Measurements from ENCODE around the gene TMEM213. TPM values are rescaled to one million over a fixed set of nuclear protein-coding genes. Genes with fewer than 3 reads are reported as not detected.
A peak's percentile ranks its signal among the peaks of the same experiment; 100 is the strongest.

TMEM213 gene
- total RNA-seq, 2 donors from 2014 or later, result 0.50 TPM; not detected in 1

- H3K36me3 Mint-ChIP-seq (ENCODE audit: low read depth), result no peaks in the 10 kb centered on the region
- no peaks in the 10 kb centered on the region for H3K27me3 Mint-ChIP-seq
- no peak overlapping the region for H3K4me3 Mint-ChIP-seq
- H3K9me3 Mint-ChIP-seq, result no peaks in the 10 kb centered on the region
- H3K4me1 Mint-ChIP-seq, result peaks cover 3% of the 10 kb centered on the region
- no peak overlapping the region for H3K27ac Mint-ChIP-seq
- ATAC-seq (replicated peaks), result peak; percentile 79
Measured at GRCh38 chr7:138813945-138814344, 16.2 kb downstream of the TMEM213 start.

- ATAC-seq (replicated peaks), result no peak
- no peak overlapping the region for H3K27ac Mint-ChIP-seq
Measured at GRCh38 chr7:138814816-138815332, 17.1 kb downstream of the TMEM213 start.

GRCh38 chr7:138816650-138817049 lies 18.9 kb downstream of the TMEM213 start:
- Mint-ChIP-seq H3K9me3 (no peaks in the 10 kb centered on the region), H3K4me3 (no peak overlapping the region), H3K4me1 (peaks cover 3% of the 10 kb centered on the region), H3K27me3 (no peaks in the 10 kb centered on the region), H3K27ac (no peak overlapping the region), H3K36me3 (ENCODE audit: low read depth) (no peaks in the 10 kb centered on the region)
- ATAC-seq (replicated peaks), result peak; percentile 55

More at GRCh38 chr7:138814816-138815332, 17.1 kb downstream of the TMEM213 start:
- Mint-ChIP-seq H3K27me3 (no peaks in the 10 kb centered on the region), H3K4me3 (no peak overlapping the region), H3K4me1 (peaks cover 3% of the 10 kb centered on the region), H3K36me3 (ENCODE audit: low read depth) (no peaks in the 10 kb centered on the region), H3K9me3 (no peaks in the 10 kb centered on the region)

- no peak for ATAC-seq (replicated peaks)
- Mint-ChIP-seq H3K4me1 (peaks cover 3% of the 10 kb centered on the region), H3K27me3 (no peaks in the 10 kb centered on the region)
Measured at GRCh38 chr7:138819625-138820024, 21.8 kb downstream of the TMEM213 start.

GRCh38 chr7:138821912-138822311 lies 24.1 kb downstream of the TMEM213 start:
- peaks cover 7% of the 10 kb centered on the region for H3K4me1 Mint-ChIP-seq
- H3K27me3 Mint-ChIP-seq, result peaks cover 7% of the 10 kb centered on the region
- H3K9me3 Mint-ChIP-seq, result no peaks in the 10 kb centered on the region
- no peak for ATAC-seq (replicated peaks)
- H3K27ac Mint-ChIP-seq, result no peak overlapping the region
- H3K36me3 Mint-ChIP-seq (ENCODE audit: low read depth), result no peaks in the 10 kb centered on the region
- no peak overlapping the region for H3K4me3 Mint-ChIP-seq

More at GRCh38 chr7:138819625-138820024, 21.8 kb downstream of the TMEM213 start:
- no peaks in the 10 kb centered on the region for H3K36me3 Mint-ChIP-seq (ENCODE audit: low read depth)
- no peak overlapping the region for H3K27ac Mint-ChIP-seq
- H3K9me3 Mint-ChIP-seq, result no peaks in the 10 kb centered on the region
- no peak overlapping the region for H3K4me3 Mint-ChIP-seq

GRCh38 chr7:138822867-138823535 lies 25.2 kb downstream of the TMEM213 start:
- no peak overlapping the region for H3K4me3 Mint-ChIP-seq
- H3K4me1 Mint-ChIP-seq, result peaks cover 7% of the 10 kb centered on the region
- peaks cover 7% of the 10 kb centered on the region for H3K27me3 Mint-ChIP-seq
- no peaks in the 10 kb centered on the region for H3K9me3 Mint-ChIP-seq
- ATAC-seq (replicated peaks), result no peak
- no peaks in the 10 kb centered on the region for H3K36me3 Mint-ChIP-seq (ENCODE audit: low read depth)
- no peak overlapping the region for H3K27ac Mint-ChIP-seq

- Mint-ChIP-seq H3K27me3 (peaks cover 7% of the 10 kb centered on the region), H3K4me3 (no peak overlapping the region), H3K27ac (no peak overlapping the region), H3K4me1 (peaks cover 7% of the 10 kb centered on the region), H3K9me3 (no peaks in the 10 kb centered on the region), H3K36me3 (ENCODE audit: low read depth) (no peaks in the 10 kb centered on the region)
- peak; percentile 67 for ATAC-seq (replicated peaks)
Measured at GRCh38 chr7:138825049-138825721, 27.4 kb downstream of the TMEM213 start.

- Mint-ChIP-seq H3K9me3 (no peaks in the 10 kb centered on the region), H3K27me3 (peaks cover 26% of the 10 kb centered on the region), H3K4me1 (peaks cover 7% of the 10 kb centered on the region), H3K36me3 (ENCODE audit: low read depth) (no peaks in the 10 kb centered on the region), H3K27ac (no peak overlapping the region), H3K4me3 (no peak overlapping the region)
- no peak for ATAC-seq (replicated peaks)
Measured at GRCh38 chr7:138828302-138828701, 30.5 kb downstream of the TMEM213 start.

GRCh38 chr7:138829335-138829734 lies 31.5 kb downstream of the TMEM213 start:
- H3K4me3 Mint-ChIP-seq, result no peak overlapping the region
- no peak overlapping the region for H3K27ac Mint-ChIP-seq
- peaks cover 33% of the 10 kb centered on the region for H3K27me3 Mint-ChIP-seq
- H3K9me3 Mint-ChIP-seq, result no peaks in the 10 kb centered on the region
- ATAC-seq (replicated peaks), result no peak
- peaks cover 12% of the 10 kb centered on the region for H3K4me1 Mint-ChIP-seq
- H3K36me3 Mint-ChIP-seq (ENCODE audit: low read depth), result no peaks in the 10 kb centered on the region

- Mint-ChIP-seq H3K4me3 (no peak overlapping the region), H3K4me1 (peaks cover 11% of the 10 kb centered on the region), H3K9me3 (no peaks in the 10 kb centered on the region), H3K27me3 (peaks cover 35% of the 10 kb centered on the region), H3K36me3 (ENCODE audit: low read depth) (no peaks in the 10 kb centered on the region), H3K27ac (no peak overlapping the region)
- ATAC-seq (replicated peaks), result no peak
Measured at GRCh38 chr7:138832966-138833365, 35.2 kb downstream of the TMEM213 start.

GRCh38 chr7:138833596-138833995 lies 35.8 kb downstream of the TMEM213 start:
- Mint-ChIP-seq H3K4me3 (no peak overlapping the region), H3K36me3 (ENCODE audit: low read depth) (no peaks in the 10 kb centered on the region), H3K27ac (no peak overlapping the region), H3K9me3 (no peaks in the 10 kb centered on the region), H3K4me1 (peaks cover 11% of the 10 kb centered on the region), H3K27me3 (peaks cover 41% of the 10 kb centered on the region)
- ATAC-seq (replicated peaks), result no peak

GRCh38 chr7:138834583-138834982 lies 36.8 kb downstream of the TMEM213 start:
- no peak overlapping the region for H3K4me3 Mint-ChIP-seq

GRCh38 chr7:138835087-138835486 lies 37.3 kb downstream of the TMEM213 start:
- peaks cover 43% of the 10 kb centered on the region for H3K27me3 Mint-ChIP-seq
- peaks cover 11% of the 10 kb centered on the region for H3K4me1 Mint-ChIP-seq
- no peaks in the 10 kb centered on the region for H3K9me3 Mint-ChIP-seq
- H3K27ac Mint-ChIP-seq, result no peak overlapping the region
- no peak overlapping the region for H3K4me3 Mint-ChIP-seq
- ATAC-seq (replicated peaks), result no peak
- H3K36me3 Mint-ChIP-seq (ENCODE audit: low read depth), result no peaks in the 10 kb centered on the region

More at GRCh38 chr7:138834583-138834982, 36.8 kb downstream of the TMEM213 start:
- peak; percentile 99 for ATAC-seq (replicated peaks)
- Mint-ChIP-seq H3K9me3 (no peaks in the 10 kb centered on the region), H3K4me1 (peaks cover 11% of the 10 kb centered on the region), H3K27ac (no peak overlapping the region), H3K36me3 (ENCODE audit: low read depth) (no peaks in the 10 kb centered on the region), H3K27me3 (peaks cover 42% of the 10 kb centered on the region)

GRCh38 chr7:138837627-138838026 lies 39.8 kb downstream of the TMEM213 start:
- Mint-ChIP-seq H3K9me3 (no peaks in the 10 kb centered on the region), H3K27ac (no peak overlapping the region), H3K4me1 (peaks cover 11% of the 10 kb centered on the region), H3K4me3 (no peak overlapping the region), H3K27me3 (peaks cover 38% of the 10 kb centered on the region), H3K36me3 (ENCODE audit: low read depth) (no peaks in the 10 kb centered on the region)
- ATAC-seq (replicated peaks), result no peak

- Mint-ChIP-seq H3K36me3 (ENCODE audit: low read depth) (no peaks in the 10 kb centered on the region), H3K9me3 (no peaks in the 10 kb centered on the region), H3K27me3 (peaks cover 32% of the 10 kb centered on the region), H3K27ac (no peak overlapping the region), H3K4me3 (no peak overlapping the region), H3K4me1 (peaks cover 11% of the 10 kb centered on the region)
- no peak for ATAC-seq (replicated peaks)
Measured at GRCh38 chr7:138838166-138838565, 40.4 kb downstream of the TMEM213 start.

Data from activated T-helper 17 cell treated with anti-CD3 and anti-CD28 coated beads, Interleukin-2, amount 50 U/mL, for 72 hours (primary cell).